Muscle of back (tissue), 13 donors: ENCODE data around the gene GABBR1. TPM values are rescaled to one million over a fixed set of nuclear protein-coding genes. Genes with fewer than 3 reads are reported as not detected.
"Not testable (repeated sequence)": the region's sequence is repeated elsewhere in the genome, so short reads cannot be mapped to it uniquely, and the experiment has no call there.

ENCODE experiments used
- DNase-seq, 3 donors: peaks; one replicate each; pipeline versions ENCODE4 v3.0.0 to v3.0.0-alpha.2; 2013
- long read RNA-seq, 9 donors: transcript quantifications; one replicate each; lab custom pipeline, GENCODE V29; 2026
- polyA plus RNA-seq, 10 donors: library from polyadenylated mRNA; unstranded; fragments of 120-200 nt; gene quantifications; one replicate each; pipeline ENCODE4 v1.2.1, GENCODE V29; 2013; ENCODE audit not compliant: insufficient read length in 10 of 10

The GABBR1 gene
- polyA plus RNA-seq, result 10 to 100 TPM; 22.9 to 64.3 (median 33.5) TPM
- long read RNA-seq, donor 1, partial matches to known transcripts, result 0 of 5 reads
- long read RNA-seq, donor 1, other reads (novel, unspliced or antisense), result 0 of 5 reads
- long read RNA-seq, donor 2, result 0 reads
- long read RNA-seq, donor 3, result 0 reads
- long read RNA-seq, donor 4, partial matches to known transcripts, result 5 of 7 reads
- long read RNA-seq, donor 4, other reads (novel, unspliced or antisense), result 0 of 7 reads
- long read RNA-seq, donor 5, result 0 reads
- long read RNA-seq, donor 6, full-length matches to known transcripts, result 3 of 3 reads
- long read RNA-seq, donor 6, partial matches to known transcripts, result 0 of 3 reads
- long read RNA-seq, donor 6, other reads (novel, unspliced or antisense), result 0 of 3 reads
- long read RNA-seq, donor 7, partial matches to known transcripts, result 6 of 6 reads
- long read RNA-seq, donor 7, other reads (novel, unspliced or antisense), result 0 of 6 reads
- long read RNA-seq, donor 8, partial matches to known transcripts, result 0 of 1 reads
- long read RNA-seq, donor 8, other reads (novel, unspliced or antisense), result 0 of 1 reads
- long read RNA-seq, donor 9, result 0 reads

DNA sequence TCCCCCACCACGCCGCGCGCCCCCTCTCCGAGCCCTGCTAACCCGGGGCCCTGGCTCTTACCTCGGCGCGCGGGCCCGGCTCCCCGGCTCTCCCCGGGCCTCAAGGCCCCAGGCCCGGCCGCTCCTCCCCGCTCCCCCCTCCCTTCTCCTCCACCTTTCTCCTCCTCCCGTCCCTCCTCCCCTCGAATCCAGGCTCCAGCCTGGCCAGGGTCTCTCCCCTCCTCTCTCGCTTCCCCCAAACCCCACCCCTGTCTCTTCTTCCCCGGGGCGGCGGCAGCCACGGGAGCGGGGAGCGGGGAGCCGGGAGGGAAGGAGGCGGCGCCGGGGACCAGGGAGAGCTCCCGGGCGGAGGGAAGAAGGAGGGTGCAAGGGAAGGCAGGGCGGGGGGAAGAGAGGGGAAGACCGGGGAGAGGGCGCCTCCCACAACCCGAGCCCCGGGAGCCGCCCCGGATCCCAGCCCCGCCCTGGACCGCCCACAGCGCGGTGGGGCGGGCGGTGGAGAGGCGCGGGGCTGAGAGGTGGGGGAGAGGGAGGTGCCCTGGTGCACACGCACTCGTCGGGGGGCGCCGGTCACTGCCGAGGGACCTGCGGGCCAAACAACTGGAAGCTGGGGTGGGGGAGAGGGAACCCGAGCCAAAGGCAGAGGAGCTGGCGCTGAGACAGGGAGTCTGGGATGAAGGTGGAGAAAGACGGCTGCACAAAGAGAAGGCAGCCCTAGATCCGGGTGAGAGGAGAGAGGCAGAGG, at the start of gene GABBR1:
Gene GABBR1 (minus strand): TSS at position 395 of the 745 bp plus-strand sequence. CDS start 798 bp downstream, outside the sequence.
- peak; percentile 89 to 97 (median 90) for DNase-seq

- DNase-seq, result no peak
Measured at GRCh38 chr6:29681811-29682210, 48.8 kb upstream of the GABBR1 start.

DNA sequence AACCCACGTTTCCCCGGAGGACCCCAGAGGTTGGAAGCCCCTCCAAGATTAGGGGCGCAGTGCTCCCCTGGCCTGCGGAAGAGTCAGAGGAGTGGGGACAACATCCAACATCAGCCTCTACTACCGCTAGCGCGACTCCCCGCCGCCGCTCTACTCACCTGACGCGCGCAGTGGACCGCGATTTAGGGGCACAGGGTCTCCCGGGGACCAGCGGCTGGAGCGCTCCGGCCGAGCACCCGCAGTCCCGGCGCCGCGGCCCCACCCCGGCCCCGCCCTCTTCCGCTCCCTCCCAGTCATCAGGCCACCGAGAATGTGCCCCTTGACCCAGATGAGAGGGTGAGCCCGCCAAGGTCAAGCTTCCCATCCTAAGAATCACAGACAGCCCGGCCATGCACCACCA, 47.9 kb upstream of the GABBR1 start, which contains the start of gene ZFP57:
Gene ZFP57 (minus strand): TSS at position 249 of the 400 bp plus-strand sequence. CDS start 4,149 bp downstream, outside the sequence.
- no peak for DNase-seq

DNA sequence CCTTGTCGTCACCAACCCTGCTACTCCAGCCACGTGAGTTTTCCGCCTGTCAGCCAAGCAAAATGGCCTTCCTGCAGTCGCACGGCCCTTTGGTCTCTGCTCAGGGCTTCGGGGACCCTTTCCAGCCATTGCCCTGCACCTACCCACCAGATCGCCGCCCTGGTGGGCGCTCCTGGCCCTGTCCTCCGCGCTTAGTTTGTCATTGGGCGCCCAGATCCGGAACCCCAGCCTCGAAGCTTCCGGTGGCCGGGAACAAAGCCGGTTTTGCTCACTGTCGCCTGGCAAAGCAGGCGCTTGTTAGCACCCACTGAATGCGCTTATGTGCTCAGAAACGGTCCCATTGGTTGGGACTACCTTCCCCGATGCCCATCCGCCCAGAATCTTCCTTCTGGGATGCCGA, 47.4 kb upstream of the GABBR1 start:
- no peak for DNase-seq

DNA sequence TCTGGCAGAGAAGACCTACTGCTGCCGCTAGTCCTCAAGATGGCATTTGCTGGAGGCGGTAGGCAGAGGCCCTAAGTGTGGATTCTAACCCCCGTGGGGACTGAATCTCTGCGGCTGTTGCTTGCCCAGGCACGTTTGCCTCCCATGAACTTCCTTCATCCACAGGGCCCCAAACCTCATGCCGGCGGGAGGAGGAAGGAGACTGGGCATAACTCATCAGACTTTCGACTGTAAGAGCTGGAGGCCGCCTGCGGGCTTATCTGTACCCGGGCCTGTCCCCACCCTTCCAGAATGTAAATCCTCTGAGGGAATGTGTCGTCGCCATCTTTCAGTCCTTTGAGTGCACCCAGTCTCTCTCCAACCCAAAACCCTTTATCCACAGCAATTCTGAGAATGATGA, 47.0 kb upstream of the GABBR1 start:
- no peak for DNase-seq

DNA sequence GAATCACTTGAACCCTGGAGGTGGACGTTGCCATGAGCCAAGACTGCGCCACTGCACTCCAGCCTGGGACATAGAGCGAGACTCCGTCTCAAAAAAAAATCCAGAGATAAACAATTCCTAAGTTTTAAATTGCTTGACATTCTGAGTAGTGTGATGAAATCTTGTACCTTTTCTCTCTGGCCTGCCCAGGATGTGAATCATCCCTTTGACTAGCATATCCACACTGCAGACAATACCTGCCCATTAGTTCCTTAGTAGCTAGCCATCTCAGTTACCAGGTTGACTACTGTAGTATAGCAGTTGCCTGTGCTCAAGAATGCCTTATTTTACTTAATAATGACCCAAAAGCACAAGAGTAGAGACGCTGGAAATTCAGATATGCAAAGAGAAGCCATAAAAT, 45.1 kb upstream of the GABBR1 start:
- no peak for DNase-seq

DNA sequence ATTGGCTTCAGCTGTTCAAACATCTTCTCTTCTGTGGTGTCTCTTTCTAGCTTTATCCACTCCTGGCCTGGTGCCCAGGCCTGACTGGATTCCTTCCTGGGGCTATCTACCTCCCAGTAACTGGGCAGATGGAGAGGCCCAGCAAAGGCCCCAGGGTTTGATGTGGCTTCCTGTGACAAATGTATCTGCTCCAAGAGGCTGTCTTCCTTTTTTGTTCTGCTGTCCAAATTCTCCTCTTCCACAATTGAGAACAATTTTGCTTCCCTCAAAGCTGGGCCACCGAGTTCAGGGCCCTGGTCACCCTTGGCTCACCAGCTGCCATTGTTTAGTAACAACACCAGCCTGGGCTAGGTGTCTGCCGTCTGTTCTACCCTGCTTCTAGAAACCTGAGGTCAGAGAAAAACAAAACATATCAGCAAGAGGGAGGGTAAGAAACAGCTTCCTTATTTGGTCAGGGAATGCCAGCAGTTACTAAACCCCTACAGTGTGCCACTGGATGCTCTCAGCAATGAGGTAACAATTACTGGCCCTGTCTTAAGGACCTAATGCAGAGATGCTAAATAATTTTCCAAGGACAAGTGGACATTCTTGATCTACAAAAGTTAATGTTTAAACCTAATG, 44.1 kb upstream of the GABBR1 start:
- DNase-seq, result no peak

- no peak for DNase-seq
Measured at GRCh38 chr6:29675561-29675960, 42.6 kb upstream of the GABBR1 start.

GRCh38 chr6:29674008-29674407, 41.0 kb upstream of the GABBR1 start:
- DNase-seq, result no peak

- DNase-seq, result no peak
Measured at GRCh38 chr6:29673161-29673560, 40.2 kb upstream of the GABBR1 start.

DNA sequence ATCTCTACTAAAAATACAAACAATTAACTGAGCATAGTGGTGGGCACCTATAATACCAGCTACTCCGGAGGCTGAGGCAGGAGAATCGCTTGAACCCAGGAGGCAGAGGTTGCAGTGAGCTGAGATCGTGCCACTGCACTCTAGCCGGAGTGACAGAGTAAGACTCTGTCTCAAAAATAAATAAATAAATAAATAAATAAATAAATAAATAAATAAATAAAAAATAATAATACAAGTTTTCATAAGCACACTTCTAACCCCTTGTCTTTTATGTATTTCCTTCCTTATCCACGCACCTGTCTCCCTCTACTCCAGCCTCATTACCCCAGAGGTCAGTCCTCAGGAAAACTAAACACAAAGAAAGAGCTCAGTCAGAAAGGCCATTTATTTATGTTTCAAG, 39.1 kb upstream of the GABBR1 start:
- DNase-seq, result not testable (repeated sequence)

GRCh38 chr6:29671026-29671425, 38.0 kb upstream of the GABBR1 start:
- no peak for DNase-seq

DNA sequence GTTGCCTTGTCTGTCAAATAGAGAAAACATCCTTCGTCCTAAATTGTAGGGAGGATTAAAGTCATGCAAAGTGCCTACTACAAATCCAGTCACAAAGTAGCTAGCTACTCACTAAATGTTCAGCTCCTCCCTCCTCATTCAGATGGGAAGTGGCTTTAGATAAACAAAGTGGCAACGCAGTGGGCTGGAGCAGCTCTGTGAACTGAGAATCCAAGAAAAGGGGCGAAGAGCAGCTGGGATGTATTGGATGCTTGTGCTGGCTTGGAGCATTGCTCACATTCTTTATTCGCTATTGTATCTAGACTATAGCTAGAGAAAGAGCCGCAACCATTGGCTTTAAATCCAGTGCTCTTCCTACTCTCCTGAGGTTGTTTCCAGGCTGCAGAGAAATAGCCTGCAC, 34.2 kb upstream of the GABBR1 start:
- no peak for DNase-seq

DNA sequence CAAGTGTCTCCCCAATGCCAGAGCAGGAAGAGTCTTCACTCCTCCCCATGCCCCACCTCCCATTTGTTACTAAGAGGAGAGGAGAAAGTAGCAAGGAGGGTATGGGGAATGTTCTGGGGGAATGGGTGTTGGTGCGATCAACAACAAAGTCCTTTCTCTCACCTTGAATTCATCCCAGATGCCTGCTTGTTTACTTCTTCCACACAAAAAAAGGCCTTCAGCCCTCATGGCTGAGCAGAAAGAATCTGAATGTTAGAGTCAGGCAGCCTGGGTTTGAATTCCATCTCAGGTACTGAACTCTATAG, 33.8 kb upstream of the GABBR1 start:
- no peak for DNase-seq

- no peak for DNase-seq
Measured at GRCh38 chr6:29665942-29666825, 33.2 kb upstream of the GABBR1 start.

GRCh38 chr6:29663300-29664042, 30.5 kb upstream of the GABBR1 start:
- no peak for DNase-seq

DNA sequence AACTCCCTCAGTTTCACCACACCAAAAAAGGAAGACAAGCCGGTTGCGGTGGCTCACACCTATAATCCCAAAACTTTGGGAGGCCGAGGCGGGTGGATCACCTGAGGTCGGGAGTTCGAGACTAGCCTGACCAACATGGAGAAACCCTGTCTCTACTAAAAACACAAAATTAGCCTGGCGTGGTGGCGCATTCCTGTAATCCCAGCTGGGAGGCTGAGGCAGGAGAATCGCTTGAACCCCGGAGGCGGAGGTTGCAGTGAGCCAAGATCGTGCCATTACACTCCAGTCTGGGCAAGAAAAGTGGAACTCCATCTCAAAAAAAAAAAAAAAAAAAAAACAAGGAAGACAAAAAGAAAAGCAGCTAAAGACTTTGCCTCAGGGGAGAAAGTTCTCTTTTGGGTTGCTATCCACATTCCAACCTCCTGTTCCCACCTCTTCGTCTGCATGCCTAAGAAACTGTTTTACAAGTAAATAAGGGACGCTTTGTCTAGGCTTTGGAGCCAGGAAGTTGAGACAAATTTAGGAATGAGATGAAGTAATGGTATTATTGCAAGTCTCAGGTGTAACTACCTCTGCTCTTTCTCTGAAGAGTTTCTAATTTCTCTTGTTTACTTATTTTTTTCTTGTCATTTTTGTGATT, 28.6 kb upstream of the GABBR1 start:
- DNase-seq, result not testable (repeated sequence)

DNA sequence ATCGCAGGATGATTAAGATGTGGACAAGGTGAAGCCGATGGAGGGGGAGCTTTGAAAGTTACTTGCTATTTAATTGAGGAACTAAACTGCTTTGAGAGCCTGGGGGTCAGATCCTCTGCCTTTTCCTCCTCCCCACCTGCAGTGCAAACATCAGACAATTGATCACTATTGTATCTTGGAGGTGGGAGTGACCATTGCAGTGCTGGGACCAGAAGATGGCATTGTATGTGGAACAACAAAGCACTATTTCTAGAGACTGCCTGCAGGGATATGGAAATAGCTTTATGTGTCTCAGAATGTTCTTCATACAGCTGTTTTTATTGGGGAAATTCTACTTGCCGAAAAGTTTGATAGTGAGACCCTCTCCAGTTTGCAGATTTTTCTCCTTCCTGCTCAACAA, 28.1 kb upstream of the GABBR1 start:
- no peak for DNase-seq

- no peak for DNase-seq
Measured at GRCh38 chr6:29656798-29657197, 23.8 kb upstream of the GABBR1 start, which contains the start of gene MOG. Gene MOG (plus strand): TSS chr6:29657092. CDS start chr6:29657210, 118 bp downstream.

- no peak for DNase-seq
Measured at GRCh38 chr6:29656157-29656556, 23.2 kb upstream of the GABBR1 start.
